LNCAP (cell line): ENCODE measurements around the gene LYPD6.

Experiments used
- CTCF ChIP-seq: fragments of 450-650 bp; IDR thresholded peaks from 2 replicates; pipeline ENCODE4 v1.5.1; 2017; ENCODE audit warnings: mild to moderate bottlenecking

LYPD6 gene

GRCh38 chr2:149312039-149312438, 18.3 kb upstream of the LYPD6 start:
- no peak for TF ChIP-seq CTCF

GRCh38 chr2:149313512-149313972, 16.8 kb upstream of the LYPD6 start:
- peak; percentile 79 for TF ChIP-seq CTCF

GRCh38 chr2:149314687-149315086, 15.7 kb upstream of the LYPD6 start:
- no peak for TF ChIP-seq CTCF

GRCh38 chr2:149315461-149315860, 14.9 kb upstream of the LYPD6 start:
- TF ChIP-seq CTCF: no peak

GRCh38 chr2:149320362-149320761, 10.0 kb upstream of the LYPD6 start:
- no peak for TF ChIP-seq CTCF

- TF ChIP-seq CTCF: no peak
Measured at GRCh38 chr2:149329068-149329467, 1.3 kb upstream of the LYPD6 start.

- no peak for TF ChIP-seq CTCF
Measured at GRCh38 chr2:149329489-149330126, 779 bp upstream of the LYPD6 start.

GRCh38 chr2:149331023-149331400, 625 bp downstream of the LYPD6 start:
- no peak for TF ChIP-seq CTCF
